ENCODE results near the gene RECK.

DNA sequence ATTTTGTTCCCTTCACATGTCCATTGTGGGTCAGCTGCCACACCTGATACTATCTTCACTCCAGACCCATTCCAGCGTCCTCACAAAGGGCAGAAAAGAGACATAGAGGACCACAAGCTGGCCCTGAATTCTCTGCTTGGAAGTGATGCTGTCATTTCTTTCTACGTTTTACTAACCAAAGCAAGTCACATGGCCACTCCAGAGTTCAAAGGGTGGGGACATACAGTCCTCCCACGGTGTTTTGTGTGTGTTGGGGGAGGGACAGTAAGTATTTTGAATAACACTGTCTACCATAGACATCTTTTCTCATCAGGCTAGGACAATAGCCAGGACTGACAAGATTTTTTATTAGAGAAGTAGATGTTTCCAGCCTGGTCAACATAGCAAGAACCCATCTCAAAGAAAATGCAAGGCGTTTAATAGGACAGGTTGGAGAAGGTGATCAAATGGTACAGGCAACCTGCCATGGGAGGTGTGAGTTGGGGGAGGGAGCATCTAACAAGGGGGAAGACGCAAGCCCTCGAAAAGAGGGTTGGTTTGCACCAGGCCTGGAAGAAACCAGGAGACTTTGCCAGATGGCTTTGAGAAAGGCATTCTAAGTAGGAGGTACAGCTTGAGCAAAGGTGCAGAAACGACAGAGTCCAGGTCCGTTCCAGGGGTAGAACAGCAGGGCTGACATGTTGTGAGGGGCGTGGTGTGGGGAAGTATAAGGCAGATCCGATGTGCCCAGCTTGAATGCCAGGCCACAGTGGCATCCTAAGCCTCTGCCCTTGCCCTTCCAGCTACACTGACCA lies 88.5 kb downstream of the RECK start:
- TF ChIP-seq CTCF (IDR thresholded peaks at IDR 0.05) (no peak), POLR2A (IDR thresholded peaks at IDR 0.05) (no peak)
